LoVo (cell line): Measurements from ENCODE around the gene MRPS10.

ENCODE experiments used
- DNase-seq: peaks from one replicate; pipeline ENCODE4 v3.0.0-alpha.2; 2016; ENCODE audit warnings: low spot score

Gene MRPS10

GRCh38 chr6:42217519-42218367 lies at the start of gene MRPS10:
Gene MRPS10 (minus strand): TSS chr6:42217861. CDS start chr6:42217849, 12 bp downstream.
- peak; percentile 97 for DNase-seq

GRCh38 chr6:42266538-42266937 lies 48.9 kb upstream of the MRPS10 start:
- no peak for DNase-seq

- no peak for DNase-seq
Observed at GRCh38 chr6:42264852-42265390, 47.3 kb upstream of the MRPS10 start.

- no peak for DNase-seq
Observed at GRCh38 chr6:42264162-42264851, 46.6 kb upstream of the MRPS10 start.

- no peak for DNase-seq
Observed at GRCh38 chr6:42263165-42263728, 45.6 kb upstream of the MRPS10 start.

- DNase-seq = no peak
Observed at GRCh38 chr6:42260972-42261371, 43.3 kb upstream of the MRPS10 start.

GRCh38 chr6:42260396-42260888 lies 42.8 kb upstream of the MRPS10 start:
- DNase-seq = no peak

- DNase-seq = no peak
Observed at GRCh38 chr6:42259841-42260395, 42.3 kb upstream of the MRPS10 start.

GRCh38 chr6:42259286-42259685 lies 41.6 kb upstream of the MRPS10 start:
- DNase-seq = no peak

GRCh38 chr6:42257614-42258013 lies 40.0 kb upstream of the MRPS10 start:
- no peak for DNase-seq

GRCh38 chr6:42257063-42257462 lies 39.4 kb upstream of the MRPS10 start:
- no peak for DNase-seq

- DNase-seq = no peak
Observed at GRCh38 chr6:42255050-42255449, 37.4 kb upstream of the MRPS10 start.

GRCh38 chr6:42254505-42254904 lies 36.8 kb upstream of the MRPS10 start:
- no peak for DNase-seq

- DNase-seq = peak; percentile 44
Observed at GRCh38 chr6:42251911-42252637, 34.4 kb upstream of the MRPS10 start.

- DNase-seq = no peak
Observed at GRCh38 chr6:42251500-42251899, 33.8 kb upstream of the MRPS10 start.

- DNase-seq = no peak
Observed at GRCh38 chr6:42250274-42250931, 32.7 kb upstream of the MRPS10 start.

- DNase-seq = no peak
Observed at GRCh38 chr6:42249279-42249678, 31.6 kb upstream of the MRPS10 start.

GRCh38 chr6:42243046-42243445 lies 25.4 kb upstream of the MRPS10 start:
- DNase-seq = no peak

- DNase-seq = no peak
Observed at GRCh38 chr6:42241915-42242314, 24.3 kb upstream of the MRPS10 start.

- peak; percentile 88 for DNase-seq
Observed at GRCh38 chr6:42239736-42240375, 22.2 kb upstream of the MRPS10 start.
